BLaER1 treated with 17β-estradiol and CSF1 and Interleukin-3, amounts not matched to agents 10 nM and 100 nM (cell line): ENCODE measurements around the gene ANO9.
A peak's percentile ranks its signal among the peaks of the same experiment; 100 is the strongest.

Experiments
- H3K27ac ChIP-seq, 11 experiments: shearing (Covaris generic); formaldehyde crosslinking; 2 replicates each; pipeline ENCODE4 v1.8.1; 2022
- H3K27me3 ChIP-seq, 11 experiments: shearing (Covaris generic); formaldehyde crosslinking; 2 replicates each; pipeline ENCODE4 v1.8.1; 2022
- H3K36me3 ChIP-seq, 11 experiments: shearing (Covaris generic); formaldehyde crosslinking; 2 replicates each; pipeline ENCODE4 v1.8.1; 2022
- H3K4me1 ChIP-seq, 10 experiments: shearing (Covaris generic); formaldehyde crosslinking; 2 replicates each; pipeline ENCODE4 v1.8.1; 2022
- H3K4me2 ChIP-seq, 11 experiments: shearing (Covaris generic); formaldehyde crosslinking; 2 replicates each; pipeline ENCODE4 v1.8.1; 2022
- H3K4me3 ChIP-seq, 10 experiments: shearing (Covaris generic); formaldehyde crosslinking; 2 replicates each; pipeline ENCODE4 v1.8.1; 2022
- H3K9ac ChIP-seq, 11 experiments: shearing (Covaris generic); formaldehyde crosslinking; 2 replicates each; pipeline ENCODE4 v1.8.1; 2022
- H3K9me3 ChIP-seq, 11 experiments: shearing (Covaris generic); formaldehyde crosslinking; replicated peaks in 1 of 11; 2 replicates each; pipeline ENCODE4 v1.8.1; 2022
- H4K20me1 ChIP-seq, 11 experiments: shearing (Covaris generic); formaldehyde crosslinking; 2 replicates each; pipeline ENCODE4 v1.8.1; 2022
- Cebpa-rat ChIP-seq, 11 experiments: shearing (Covaris generic); IDR thresholded peaks; 2 replicates each; pipeline ENCODE4 v1.8.1; 2022

ANO9 gene

DNA sequence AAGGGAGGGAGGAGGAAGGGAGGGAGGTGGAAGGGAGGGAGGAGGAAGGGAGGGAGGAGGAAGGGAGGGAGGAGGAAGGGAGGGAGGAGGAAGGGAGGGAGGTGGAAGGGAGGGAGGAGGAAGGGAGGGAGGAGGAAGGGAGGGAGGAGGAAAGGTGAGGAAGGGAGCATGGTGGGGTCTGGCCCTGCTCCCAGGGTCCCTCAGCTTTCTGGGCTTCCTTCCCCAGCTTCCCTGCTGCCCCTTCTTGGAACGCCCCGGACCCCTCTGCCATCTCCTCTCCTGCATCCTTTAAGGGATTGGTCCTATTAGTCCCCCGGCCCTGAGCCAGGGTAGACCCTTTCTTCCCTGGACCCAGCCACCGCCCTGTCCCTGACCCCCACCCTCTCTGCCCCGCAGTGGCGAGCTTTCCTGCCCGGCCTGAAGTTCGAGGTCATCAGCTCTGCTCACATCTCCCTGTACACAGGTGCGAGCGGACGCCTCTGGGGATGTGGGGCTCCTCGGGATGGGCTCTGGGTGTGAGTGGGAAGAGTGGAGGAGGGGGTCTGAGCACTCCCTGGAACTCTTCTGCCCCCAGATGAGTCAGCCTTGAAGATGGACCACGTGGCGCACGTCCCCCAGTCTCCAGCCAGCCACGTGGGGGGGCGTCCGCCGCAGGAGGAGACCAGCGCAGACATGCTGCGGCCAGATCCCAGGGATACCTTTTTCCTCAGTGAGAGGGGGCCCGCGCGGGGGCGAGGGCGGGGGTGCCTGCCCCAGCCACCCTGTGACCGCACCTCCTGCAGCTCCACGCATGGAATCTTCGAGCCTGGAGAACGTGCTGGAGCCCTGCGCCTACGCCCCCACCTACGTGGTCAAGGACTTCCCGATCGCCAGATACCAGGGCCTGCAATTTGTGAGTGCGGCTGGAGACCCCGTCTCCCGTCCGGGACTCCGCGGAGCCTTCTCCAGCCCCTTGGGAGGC lies 66.5 kb downstream of the ANO9 start:
- Histone ChIP-seq H3K27ac (no peak overlapping the region), H3K4me3 (no peak overlapping the region), H3K9me3 (peaks cover 0 to 22% (median 7%) of the 10 kb centered on the region in 11 experiments; a peak in 12 of 22 replicates), H3K27me3 (peaks cover 11 to 20% (median 16%) of the 10 kb centered on the region in 11 experiments), H4K20me1 (peaks cover 0 to 17% (median 3%) of the 10 kb centered on the region in 11 experiments; a peak in 9 of 22 replicates), H3K9ac (no peak overlapping the region), H3K36me3 (no peaks in the 10 kb centered on the region; a peak in 1 of 22 replicates), H3K4me2 (no peak overlapping the region), H3K4me1 (peaks cover 0 to 20% (median 16%) of the 10 kb centered on the region in 10 experiments; a peak in 11 of 20 replicates)
- no peak for TF ChIP-seq Cebpa-rat (IDR thresholded peaks at IDR 0.05)

DNA sequence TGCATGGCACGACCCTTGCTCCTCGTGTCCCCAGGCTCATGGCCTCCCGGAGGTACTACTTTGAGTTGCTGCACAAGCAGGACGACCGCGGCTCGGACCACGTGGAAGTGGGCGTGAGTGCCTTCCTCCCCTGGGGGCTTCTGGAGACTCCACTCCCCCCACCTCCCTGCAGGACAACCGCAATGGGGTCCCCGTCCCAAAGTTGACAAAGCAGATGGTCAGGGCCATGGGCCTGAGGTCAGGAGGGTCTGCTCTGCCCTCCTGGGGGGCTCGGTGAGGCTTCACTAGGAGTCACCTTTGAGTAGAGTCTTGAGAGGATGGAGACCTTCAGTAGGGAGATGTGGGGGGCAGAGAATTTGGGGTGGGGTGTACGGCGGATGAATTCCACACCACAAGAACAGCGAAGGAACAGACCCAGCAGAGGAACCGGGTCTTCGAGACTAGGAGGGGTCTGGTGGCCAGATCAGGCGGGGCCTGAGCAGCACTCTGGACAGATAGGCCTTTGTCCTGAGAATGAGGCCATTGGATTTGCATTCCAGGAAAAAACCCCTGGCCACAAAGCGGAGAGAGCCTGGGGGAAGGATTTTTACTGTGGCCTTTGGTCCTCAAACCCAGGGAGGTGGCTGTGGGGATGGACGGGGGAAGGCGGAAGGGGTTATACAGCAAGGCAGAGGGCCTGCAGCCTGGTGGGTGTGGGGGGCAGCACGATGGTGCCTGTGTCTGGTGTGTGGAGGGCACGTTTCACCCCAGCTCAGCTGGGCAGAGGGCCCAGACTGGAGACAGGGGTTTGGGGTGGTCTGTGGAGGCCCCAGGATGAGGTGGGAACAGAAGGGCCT lies 67.9 kb downstream of the ANO9 start:
- Histone ChIP-seq H3K27ac (no peak overlapping the region), H3K9ac (no peak overlapping the region), H3K4me1 (peaks cover 0 to 24% (median 20%) of the 10 kb centered on the region in 10 experiments; a peak in 11 of 20 replicates), H3K4me2 (no peak overlapping the region), H4K20me1 (peaks cover 0 to 20% (median 4%) of the 10 kb centered on the region in 11 experiments; a peak in 9 of 22 replicates), H3K27me3 (peaks cover 15 to 31% (median 23%) of the 10 kb centered on the region in 11 experiments), H3K4me3 (no peak overlapping the region), H3K36me3 (no peaks in the 10 kb centered on the region; a peak in 1 of 22 replicates), H3K9me3 (peaks cover 0 to 8% (median 4%) of the 10 kb centered on the region in 11 experiments; a peak in 6 of 22 replicates)
- no peak for TF ChIP-seq Cebpa-rat (IDR thresholded peaks at IDR 0.05)

DNA sequence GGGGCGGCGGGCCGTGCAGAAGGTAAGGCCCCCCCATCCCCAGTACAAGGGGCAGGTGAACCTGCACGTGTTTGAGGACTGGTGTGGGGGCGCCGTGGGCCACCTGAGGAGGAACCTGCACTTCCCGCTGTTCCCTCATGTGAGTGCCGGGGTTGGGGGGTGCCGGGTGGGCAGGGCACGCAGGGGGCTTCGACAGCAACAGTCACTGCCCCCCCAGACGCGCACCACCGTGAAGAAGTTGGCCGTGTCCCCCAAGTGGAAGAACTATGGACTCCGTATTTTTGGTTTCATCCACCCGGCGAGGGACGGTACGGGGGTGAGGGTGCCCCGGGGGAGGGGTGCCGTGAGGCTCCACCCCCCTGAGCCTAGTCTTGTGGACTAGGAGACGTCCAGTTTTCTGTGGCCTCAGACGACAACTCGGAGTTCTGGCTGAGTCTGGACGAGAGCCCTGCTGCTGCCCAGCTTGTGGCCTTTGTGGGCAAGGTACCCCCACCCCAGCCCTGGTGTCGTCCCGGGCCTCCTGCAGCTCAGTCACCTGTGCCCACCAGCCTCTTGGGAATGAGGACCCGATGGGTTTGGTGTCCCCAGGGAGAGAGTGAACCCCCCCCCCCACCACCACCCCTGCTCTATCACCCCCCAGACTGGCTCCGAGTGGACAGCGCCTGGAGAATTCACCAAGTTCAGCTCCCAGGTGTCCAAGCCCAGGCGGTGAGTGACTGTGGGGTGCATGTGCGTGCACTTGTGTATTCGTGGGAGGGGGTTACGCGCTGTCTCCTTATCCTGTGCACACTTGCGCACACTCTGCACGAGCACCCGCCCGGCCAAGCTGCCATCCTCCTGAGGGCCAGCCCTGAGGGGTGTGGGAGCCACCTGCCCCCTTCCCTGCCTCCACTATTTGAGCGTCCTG lies 68.7 kb downstream of the ANO9 start:
- Histone ChIP-seq H4K20me1 (peaks cover 0 to 24% (median 4%) of the 10 kb centered on the region in 11 experiments; a peak in 9 of 22 replicates), H3K4me3 (no peak overlapping the region), H3K9ac (no peak overlapping the region), H3K4me1 (peaks cover 0 to 31% (median 26%) of the 10 kb centered on the region in 10 experiments; a peak in 12 of 20 replicates), H3K4me2 (no peak overlapping the region), H3K9me3 (peaks cover 0 to 8% (median 4%) of the 10 kb centered on the region in 11 experiments; a peak in 6 of 22 replicates), H3K27ac (no peak overlapping the region), H3K27me3 (peaks cover 23 to 39% (median 31%) of the 10 kb centered on the region in 11 experiments), H3K36me3 (no peaks in the 10 kb centered on the region; a peak in 1 of 22 replicates)
- TF ChIP-seq Cebpa-rat (IDR thresholded peaks at IDR 0.05), result no peak

DNA sequence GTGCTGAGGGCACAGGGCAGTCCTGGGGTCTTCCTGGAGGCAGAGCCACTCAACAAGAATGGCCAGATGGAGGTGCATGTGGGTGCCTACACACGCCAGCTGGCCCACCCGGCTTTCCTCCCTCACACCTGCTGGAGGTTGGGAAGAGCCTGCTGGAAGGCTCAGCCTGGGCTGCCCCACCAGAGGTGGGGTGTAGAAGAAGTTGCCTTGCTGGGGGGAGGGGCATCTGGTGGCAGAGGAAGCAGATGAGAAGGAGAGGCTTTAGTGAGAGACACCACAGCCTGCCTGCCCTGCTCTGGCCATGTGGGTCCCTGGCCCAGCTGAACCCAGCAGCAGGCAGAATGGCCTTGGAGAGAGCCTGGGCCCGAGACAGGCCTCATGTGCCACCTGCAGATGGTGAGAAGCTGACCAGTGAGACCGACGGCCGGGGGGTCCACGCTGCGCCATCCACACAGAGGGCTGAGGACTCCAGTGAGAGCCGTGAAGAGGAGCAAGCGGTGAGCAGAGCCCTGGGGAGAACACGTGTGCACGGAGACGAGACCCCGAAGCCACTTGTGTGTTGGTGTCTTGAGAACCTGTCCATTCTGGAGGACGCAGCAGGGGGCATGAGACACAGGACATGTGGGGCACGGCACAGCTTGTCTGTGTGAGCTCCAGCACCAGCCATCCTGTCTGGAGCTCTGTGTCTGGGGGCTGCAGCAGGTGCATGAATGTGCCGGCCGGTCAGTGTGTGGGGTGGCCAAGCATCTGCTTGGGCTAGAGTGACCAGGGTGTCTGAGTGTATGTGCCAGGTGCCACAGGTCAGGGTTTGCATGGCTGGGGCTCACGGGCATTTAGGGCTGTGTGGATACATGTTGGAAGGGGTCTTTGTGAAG lies 69.9 kb downstream of the ANO9 start:
- peaks cover 34 to 50% (median 42%) of the 10 kb centered on the region in 11 experiments for H3K27me3 ChIP-seq

DNA sequence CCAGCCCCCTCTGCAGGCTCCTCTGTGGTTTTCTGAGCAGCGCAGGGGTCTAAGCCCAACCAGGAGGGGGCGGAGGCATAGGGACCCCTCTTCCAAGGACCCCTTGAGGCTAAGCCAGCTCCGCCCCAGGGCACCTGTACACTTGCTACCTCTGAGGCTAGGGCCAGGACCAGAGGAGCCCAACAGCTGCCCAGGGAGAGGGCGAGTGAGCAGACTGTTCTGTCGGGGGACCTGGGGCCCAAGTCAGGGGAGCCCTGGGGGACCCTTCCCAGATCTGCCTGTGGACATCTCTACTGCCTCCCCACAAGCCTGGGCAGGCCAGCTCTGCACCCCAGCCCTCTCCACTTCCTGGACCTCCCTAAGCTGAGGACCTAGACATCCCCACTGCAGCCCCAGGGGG lies 70.8 kb downstream of the ANO9 start:
- Histone ChIP-seq H3K4me2 (peak overlapping the region in 8 of 11 experiments; percentile 16 to 72 (median 47); a peak in 10 of 22 replicates), H4K20me1 (peaks cover 0 to 27% (median 4%) of the 10 kb centered on the region in 11 experiments; a peak in 9 of 22 replicates), H3K9me3 (peaks cover 0 to 8% (median 4%) of the 10 kb centered on the region in 11 experiments; a peak in 6 of 22 replicates), H3K27ac (no peak overlapping the region), H3K9ac (no peak overlapping the region), H3K36me3 (no peaks in the 10 kb centered on the region; a peak in 1 of 22 replicates), H3K4me1 (peaks cover 0 to 34% (median 26%) of the 10 kb centered on the region in 10 experiments; a peak in 12 of 20 replicates), H3K4me3 (no peak overlapping the region), H3K27me3 (peaks cover 34 to 55% (median 43%) of the 10 kb centered on the region in 11 experiments)
- TF ChIP-seq Cebpa-rat (IDR thresholded peaks at IDR 0.05), result no peak

More for the DNA sequence above, 69.9 kb downstream of the ANO9 start:
- no peak for TF ChIP-seq Cebpa-rat (IDR thresholded peaks at IDR 0.05)
- peaks cover 0 to 34% (median 26%) of the 10 kb centered on the region in 10 experiments; a peak in 12 of 20 replicates for H3K4me1 ChIP-seq
- no peak overlapping the region for H3K4me3 ChIP-seq
- H3K27ac ChIP-seq, result no peak overlapping the region
- H3K36me3 ChIP-seq, result no peaks in the 10 kb centered on the region; a peak in 1 of 22 replicates
- peaks cover 0 to 27% (median 4%) of the 10 kb centered on the region in 11 experiments; a peak in 9 of 22 replicates for H4K20me1 ChIP-seq
- H3K4me2 ChIP-seq, result peak overlapping the region in 4 of 11 experiments; percentile 2 to 62 (median 48); a peak in 5 of 22 replicates
- H3K9me3 ChIP-seq, result peaks cover 0 to 8% (median 4%) of the 10 kb centered on the region in 11 experiments; a peak in 6 of 22 replicates
- no peak overlapping the region for H3K9ac ChIP-seq

DNA sequence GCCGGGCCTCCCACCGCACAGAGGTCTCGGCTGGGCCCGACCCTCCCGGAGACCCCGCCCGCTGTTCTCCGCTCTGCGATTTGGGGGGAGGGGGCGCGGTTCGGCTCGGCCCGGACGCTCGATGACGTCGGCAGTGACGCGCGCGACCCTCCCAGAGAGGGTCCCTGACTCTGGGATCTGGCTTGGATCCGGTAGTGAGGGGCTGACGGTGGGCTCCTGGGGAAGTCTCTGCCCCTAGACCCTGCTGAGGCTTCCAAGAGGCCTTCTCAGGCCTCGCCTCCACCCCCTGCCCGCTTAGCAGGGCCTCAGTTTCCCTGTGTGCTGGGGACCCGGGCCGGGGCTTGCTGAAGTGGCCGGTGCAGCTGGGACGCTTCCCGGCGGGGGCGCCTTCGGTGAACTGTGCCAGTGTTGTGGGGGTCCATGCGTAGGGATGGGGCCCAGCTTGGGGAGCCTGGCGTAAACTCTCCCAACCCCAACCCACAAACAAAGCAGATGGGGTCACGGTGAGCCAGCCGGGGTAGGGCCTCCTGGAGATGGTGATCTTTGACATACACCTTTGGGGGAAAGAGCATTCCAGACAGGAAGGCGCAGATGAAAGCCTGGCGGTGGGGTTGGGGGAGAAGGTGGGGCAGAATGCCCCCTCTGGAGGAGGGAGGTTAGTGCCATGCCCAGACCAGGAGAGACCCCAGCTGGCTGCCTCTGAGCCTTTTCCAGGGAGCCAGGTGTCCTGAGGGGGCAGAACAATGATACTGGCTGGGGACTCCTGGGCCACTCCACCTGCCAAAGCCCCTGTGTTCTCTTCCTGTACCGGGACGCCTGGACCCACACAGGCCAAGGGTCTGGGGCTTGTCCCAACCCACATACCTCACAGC lies 71.5 kb downstream of the ANO9 start:
- H3K4me3 ChIP-seq, result peak overlapping the region in 2 of 10 experiments; percentile 46; a peak in 4 of 20 replicates

More for the DNA sequence above, 71.5 kb downstream of the ANO9 start:
- no peaks in the 10 kb centered on the region; a peak in 1 of 22 replicates for H3K36me3 ChIP-seq
- H3K4me1 ChIP-seq, result peaks cover 0 to 34% (median 26%) of the 10 kb centered on the region in 10 experiments; a peak in 12 of 20 replicates
- H4K20me1 ChIP-seq, result peaks cover 0 to 27% (median 4%) of the 10 kb centered on the region in 11 experiments; a peak in 9 of 22 replicates
- peaks cover 34 to 58% (median 43%) of the 10 kb centered on the region in 11 experiments for H3K27me3 ChIP-seq
- no peak overlapping the region for H3K27ac ChIP-seq
- peak overlapping the region in 8 of 11 experiments; percentile 16 to 72 (median 47); a peak in 14 of 22 replicates for H3K4me2 ChIP-seq
- H3K9ac ChIP-seq, result peak overlapping the region in 4 of 11 experiments; percentile 27 to 63 (median 44); a peak in 4 of 22 replicates
- H3K9me3 ChIP-seq, result peaks cover 0 to 3% (median 2%) of the 10 kb centered on the region in 11 experiments; a peak in 6 of 22 replicates
- TF ChIP-seq Cebpa-rat (IDR thresholded peaks at IDR 0.05), result no peak
